ENCODE results near the gene PDZD4. TPM values are rescaled to one million over a fixed set of nuclear protein-coding genes. Genes with fewer than 3 reads are reported as not detected.

PDZD4 gene, protein sequence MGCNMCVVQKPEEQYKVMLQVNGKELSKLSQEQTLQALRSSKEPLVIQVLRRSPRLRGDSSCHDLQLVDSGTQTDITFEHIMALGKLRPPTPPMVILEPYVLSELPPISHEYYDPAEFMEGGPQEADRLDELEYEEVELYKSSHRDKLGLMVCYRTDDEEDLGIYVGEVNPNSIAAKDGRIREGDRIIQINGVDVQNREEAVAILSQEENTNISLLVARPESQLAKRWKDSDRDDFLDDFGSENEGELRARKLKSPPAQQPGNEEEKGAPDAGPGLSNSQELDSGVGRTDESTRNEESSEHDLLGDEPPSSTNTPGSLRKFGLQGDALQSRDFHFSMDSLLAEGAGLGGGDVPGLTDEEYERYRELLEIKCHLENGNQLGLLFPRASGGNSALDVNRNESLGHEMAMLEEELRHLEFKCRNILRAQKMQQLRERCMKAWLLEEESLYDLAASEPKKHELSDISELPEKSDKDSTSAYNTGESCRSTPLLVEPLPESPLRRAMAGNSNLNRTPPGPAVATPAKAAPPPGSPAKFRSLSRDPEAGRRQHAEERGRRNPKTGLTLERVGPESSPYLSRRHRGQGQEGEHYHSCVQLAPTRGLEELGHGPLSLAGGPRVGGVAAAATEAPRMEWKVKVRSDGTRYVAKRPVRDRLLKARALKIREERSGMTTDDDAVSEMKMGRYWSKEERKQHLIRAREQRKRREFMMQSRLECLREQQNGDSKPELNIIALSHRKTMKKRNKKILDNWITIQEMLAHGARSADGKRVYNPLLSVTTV
- total RNA-seq, result 0.37 and 0.53 TPM in 2 replicates

DNA sequence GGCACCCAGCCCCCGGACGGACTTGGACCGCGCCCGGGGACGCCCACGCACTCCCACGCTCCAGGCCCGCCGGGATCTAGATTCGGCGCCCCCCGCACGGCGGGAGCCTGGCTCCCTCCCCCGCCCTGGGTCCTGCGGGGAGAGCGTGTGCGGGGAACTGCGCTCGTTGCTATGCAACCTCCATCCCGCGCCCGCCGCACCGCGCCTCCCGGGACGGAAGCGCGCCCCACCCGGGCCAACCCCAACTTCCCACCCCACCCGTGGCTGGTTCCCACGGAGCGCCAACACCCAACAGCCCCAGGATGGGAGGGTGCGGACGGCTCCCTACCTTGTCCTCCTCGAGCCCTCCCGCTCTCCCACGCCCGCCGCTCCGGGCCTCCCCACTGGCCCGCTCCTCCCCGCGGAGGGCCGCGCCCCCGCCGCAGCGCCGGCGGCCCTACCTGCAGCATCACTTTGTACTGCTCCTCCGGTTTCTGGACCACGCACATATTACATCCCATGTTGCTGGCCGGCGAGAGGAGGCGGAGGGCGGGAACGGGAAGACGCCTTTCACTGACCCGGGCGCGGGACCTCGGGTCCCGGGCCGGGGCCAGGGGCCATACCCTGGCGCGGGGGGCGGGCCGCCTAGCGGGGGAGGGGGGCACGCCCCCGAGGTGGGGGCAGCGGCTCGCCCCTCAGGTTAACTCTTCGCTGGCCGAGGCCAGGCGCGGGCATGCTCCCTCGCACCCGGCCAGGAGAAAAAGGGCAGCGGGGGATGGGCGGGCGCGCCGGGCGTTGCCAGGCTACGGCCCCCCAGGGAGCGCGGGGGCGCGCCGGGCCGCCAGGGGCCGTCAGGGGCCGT lies at the start of gene PDZD4:
Gene PDZD4, minus strand, starts transcription at position 746 of the 841 bp plus-strand sequence. Its CDS starts 246 bp downstream, at position 500.

DNA sequence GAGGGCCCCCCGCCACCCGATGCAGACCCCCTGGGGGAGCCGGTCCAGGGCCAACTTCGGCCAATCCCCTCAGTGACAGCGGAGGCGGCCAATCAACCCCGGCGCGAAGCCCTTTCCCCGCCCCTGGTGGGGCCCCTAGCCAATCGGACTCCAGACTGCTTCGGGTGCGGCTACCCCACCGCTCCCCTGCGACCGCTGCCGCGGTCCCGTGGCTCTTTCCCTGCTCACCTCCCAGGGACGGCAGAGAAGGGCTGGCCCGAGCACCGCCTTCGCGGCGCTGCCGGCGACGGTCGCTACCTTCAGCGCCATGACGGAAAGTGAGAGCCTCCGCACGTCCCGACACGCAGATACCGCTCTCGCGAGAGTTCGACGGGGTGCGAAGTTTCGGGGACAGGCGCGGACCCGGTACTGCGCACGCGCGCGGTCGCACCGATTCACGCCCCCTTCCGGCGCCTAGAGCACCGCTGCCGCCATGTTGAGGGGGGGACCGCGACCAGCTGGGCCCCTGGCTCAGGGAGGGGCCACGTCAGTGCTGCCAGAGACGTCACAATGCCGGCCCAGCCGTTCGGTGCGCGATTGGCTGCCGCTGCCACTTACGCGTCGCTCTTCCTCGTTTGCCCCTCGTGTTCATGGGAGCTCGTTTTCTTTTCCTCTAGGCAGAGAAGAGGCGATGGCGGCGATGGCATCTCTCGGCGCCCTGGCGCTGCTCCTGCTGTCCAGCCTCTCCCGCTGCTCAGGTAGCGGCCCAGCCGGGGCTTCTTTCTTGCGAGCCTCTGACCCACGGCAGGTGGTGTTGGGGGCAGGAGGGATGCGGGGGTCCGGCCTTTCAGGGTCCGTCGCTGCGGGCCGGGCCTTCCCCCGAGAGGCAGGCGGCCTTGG lies 36.1 kb downstream of the PDZD4 start, which contains the start of the genes IDH3G and SSR4:
Gene IDH3G, minus strand, starts transcription at position 358 of the 879 bp plus-strand sequence. Its CDS starts 49 bp downstream, at position 309.
Gene SSR4, plus strand, starts transcription at position 651 of the 879 bp plus-strand sequence. Its CDS starts 20 bp downstream, at position 671.

DNA sequence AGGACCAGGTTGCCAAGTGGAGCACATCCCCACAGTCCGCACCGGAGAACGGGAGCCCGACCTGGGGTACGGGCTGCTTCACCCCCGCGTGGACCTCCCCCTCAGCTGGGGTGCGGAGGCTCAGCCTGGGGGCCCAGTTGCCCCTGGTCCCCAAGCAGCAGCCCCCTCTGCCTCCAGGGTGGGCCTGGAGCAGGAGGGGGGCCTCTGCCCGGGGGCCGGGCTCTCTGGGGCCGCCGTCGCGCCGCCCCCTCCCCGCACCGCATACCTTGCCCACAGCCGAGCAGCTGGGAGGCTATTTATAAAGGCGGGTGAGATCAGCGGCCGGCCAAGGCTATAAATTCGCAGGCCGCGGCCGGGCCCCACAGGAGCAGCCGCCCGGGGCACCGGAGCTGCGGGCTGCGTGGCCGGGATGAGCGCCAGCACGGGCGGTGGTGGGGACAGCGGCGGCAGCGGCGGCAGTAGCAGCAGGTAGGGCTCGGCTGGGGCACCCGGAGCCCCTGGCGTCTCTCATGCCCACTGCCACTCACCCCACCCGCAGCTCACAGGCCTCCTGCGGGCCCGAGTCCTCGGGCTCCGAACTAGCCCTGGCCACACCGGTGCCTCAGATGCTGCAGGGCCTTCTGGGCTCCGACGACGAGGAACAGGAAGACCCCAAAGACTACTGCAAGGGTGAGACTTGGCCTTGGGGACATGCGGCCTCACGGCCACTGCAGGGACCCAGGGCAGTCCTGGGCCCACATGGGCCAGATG lies 49.5 kb downstream of the PDZD4 start, which contains the start of gene SRPK3:
Gene SRPK3, plus strand, starts transcription at position 364 of the 750 bp plus-strand sequence. Its CDS starts 46 bp downstream, at position 410.

DNA sequence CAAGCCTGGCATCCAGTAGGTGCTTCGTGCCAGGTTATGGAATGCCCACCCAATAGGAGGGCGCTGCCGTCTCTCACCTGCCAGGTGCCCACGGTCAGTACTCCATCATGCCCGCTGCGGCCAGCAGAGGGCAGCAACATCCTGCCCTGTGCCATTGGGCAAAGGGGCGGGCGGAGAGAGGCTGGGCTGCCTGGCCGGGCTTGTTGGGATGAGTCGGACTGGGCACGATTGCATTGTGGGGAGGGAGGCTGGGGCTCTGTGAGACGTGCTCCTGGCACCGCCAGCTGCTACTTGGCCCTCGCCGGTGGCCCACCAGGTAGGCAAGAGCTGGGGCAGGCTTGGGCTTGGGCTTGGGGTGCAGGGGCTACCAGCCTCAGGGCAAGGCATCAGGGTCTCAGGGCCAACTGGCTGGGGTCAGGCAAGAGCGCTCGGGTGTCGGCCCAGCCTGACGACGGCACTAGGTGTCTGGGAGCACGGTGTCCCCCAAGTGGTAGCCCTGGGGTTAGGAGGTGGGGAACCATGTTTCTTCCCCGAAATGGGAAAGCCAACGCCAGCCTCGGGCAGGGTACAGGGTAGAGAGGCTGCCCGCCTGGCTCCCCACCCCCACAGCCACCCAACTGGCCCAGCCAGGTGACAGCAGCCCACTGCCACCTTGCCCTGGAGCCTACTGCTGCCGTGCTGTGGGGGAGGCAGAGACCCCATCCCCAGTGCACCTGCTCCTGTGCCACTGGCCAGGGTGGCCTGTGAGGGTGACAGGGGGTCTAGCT lies 66.2 kb downstream of the PDZD4 start, which contains the start of gene PLXNB3:
Gene PLXNB3, plus strand, starts transcription at position 261 of the 767 bp plus-strand sequence. CDS start 1,287 bp downstream, outside the sequence.

Other genes starting within 250 kb of the PDZD4 start
- gene CCNQ, start 231.4 kb downstream of the PDZD4 start, total RNA-seq, result 28.3 and 30.9 TPM in 2 replicates
- not detected in 2 replicates for gene DUSP9, start 183.3 kb downstream of the PDZD4 start, total RNA-seq
- gene PNCK, start 156.7 kb downstream of the PDZD4 start, total RNA-seq, result under 0.01 and 0.06 TPM in 2 replicates
- gene SLC6A8, start 142.6 kb downstream of the PDZD4 start, total RNA-seq, result 9.5 and 11.9 TPM in 2 replicates
- 171 and 208 TPM in 2 replicates for gene BCAP31, start 106.2 kb downstream of the PDZD4 start, total RNA-seq
- gene ABCD1, start 105.7 kb downstream of the PDZD4 start, total RNA-seq, result 13.6 and 14.7 TPM in 2 replicates
- gene PLXNB3, start 66.3 kb downstream of the PDZD4 start, total RNA-seq, result 4.3 and 7.5 TPM in 2 replicates
- 0.26 and 0.56 TPM in 2 replicates for gene SRPK3, start 49.5 kb downstream of the PDZD4 start, total RNA-seq
- gene IDH3G, start 36.2 kb downstream of the PDZD4 start, total RNA-seq, result 57.4 and 67.8 TPM in 2 replicates
- gene SSR4, start 35.9 kb downstream of the PDZD4 start, total RNA-seq, result 168 and 219 TPM in 2 replicates
- gene L1CAM, start 55.6 kb upstream of the PDZD4 start, total RNA-seq, result under 0.01 and 0.13 TPM in 2 replicates
- gene AVPR2, start 74.1 kb upstream of the PDZD4 start, total RNA-seq, result not detected in 2 replicates
- 1.1 and 1.2 TPM in 2 replicates for gene ARHGAP4, start 95.7 kb upstream of the PDZD4 start, total RNA-seq
- 42.7 and 52.8 TPM in 2 replicates for gene NAA10, start 104.5 kb upstream of the PDZD4 start, total RNA-seq
- gene RENBP, start 114.1 kb upstream of the PDZD4 start, total RNA-seq, result 18.8 and 20.8 TPM in 2 replicates
- gene HCFC1, start 141.3 kb upstream of the PDZD4 start, total RNA-seq, result 11.8 and 12.7 TPM in 2 replicates
- gene TMEM187, start 142.2 kb upstream of the PDZD4 start, total RNA-seq, result 6.4 and 7.3 TPM in 2 replicates
- 59.7 and 63.7 TPM in 2 replicates for gene IRAK1, start 189.4 kb upstream of the PDZD4 start, total RNA-seq

Data from aortic smooth muscle cell (primary cell).